ENCODE results near the gene CCDC183.

DNA sequence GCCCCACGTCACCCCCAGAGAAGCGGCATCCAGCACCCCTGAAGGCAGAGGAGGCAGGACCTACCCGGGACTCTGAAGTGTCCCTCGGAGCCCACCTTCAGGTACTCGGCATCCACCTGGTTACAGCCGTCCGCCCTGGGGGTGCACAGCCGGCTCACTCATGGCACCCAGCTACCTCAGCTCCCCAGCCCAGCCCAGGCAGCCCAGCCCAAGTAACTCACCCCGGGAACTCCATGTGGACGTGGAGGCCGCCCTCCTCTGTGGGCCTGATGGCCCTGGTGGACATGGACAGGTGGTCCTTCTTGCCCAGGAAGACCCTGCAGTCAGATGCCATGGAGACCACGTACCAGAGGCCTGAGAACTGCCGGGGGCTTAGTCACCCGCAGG lies 32.5 kb upstream of the CCDC183 start:
- TF ChIP-seq, protein P1, sequence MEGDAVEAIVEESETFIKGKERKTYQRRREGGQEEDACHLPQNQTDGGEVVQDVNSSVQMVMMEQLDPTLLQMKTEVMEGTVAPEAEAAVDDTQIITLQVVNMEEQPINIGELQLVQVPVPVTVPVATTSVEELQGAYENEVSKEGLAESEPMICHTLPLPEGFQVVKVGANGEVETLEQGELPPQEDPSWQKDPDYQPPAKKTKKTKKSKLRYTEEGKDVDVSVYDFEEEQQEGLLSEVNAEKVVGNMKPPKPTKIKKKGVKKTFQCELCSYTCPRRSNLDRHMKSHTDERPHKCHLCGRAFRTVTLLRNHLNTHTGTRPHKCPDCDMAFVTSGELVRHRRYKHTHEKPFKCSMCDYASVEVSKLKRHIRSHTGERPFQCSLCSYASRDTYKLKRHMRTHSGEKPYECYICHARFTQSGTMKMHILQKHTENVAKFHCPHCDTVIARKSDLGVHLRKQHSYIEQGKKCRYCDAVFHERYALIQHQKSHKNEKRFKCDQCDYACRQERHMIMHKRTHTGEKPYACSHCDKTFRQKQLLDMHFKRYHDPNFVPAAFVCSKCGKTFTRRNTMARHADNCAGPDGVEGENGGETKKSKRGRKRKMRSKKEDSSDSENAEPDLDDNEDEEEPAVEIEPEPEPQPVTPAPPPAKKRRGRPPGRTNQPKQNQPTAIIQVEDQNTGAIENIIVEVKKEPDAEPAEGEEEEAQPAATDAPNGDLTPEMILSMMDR (IDR thresholded peaks at IDR 0.05 in 8 of 11, conservative IDR thresholded peaks at IDR 0.05 in 3 of 11) = no peak
- TF ChIP-seq POLR2AphosphoS5 (IDR thresholded peaks at IDR 0.05) (no peak), POLR2A (IDR thresholded peaks at IDR 0.05) (no peak)

Measured in spleen (tissue), 7 donors.